Large intestine (tissue), 3 donors: ENCODE results near the gene FGF11. TPM values are rescaled to one million over a fixed set of nuclear protein-coding genes. Genes with fewer than 3 reads are reported as not detected.

Source experiments
- DNase-seq, 2 donors: peaks; one replicate each; pipeline versions ENCODE4 v3.0.0 to v3.0.0-alpha.2; 2013
- H3K27ac ChIP-seq: one replicate; pipeline ENCODE4 v1.5.1; 2013; ENCODE audit warnings: low read length
- H3K27me3 ChIP-seq: 2 replicates; pipeline ENCODE4 v1.6.1; 2013; ENCODE audit warnings: low read length; ENCODE audit not compliant: control insufficient read depth, insufficient read depth
- H3K36me3 ChIP-seq: 2 replicates; pipeline ENCODE4 v1.6.1; 2013; ENCODE audit warnings: low read length; ENCODE audit not compliant: control insufficient read depth, insufficient read depth
- H3K4me1 ChIP-seq: one replicate; pipeline ENCODE4 v1.6.1; 2013; ENCODE audit warnings: low read length; ENCODE audit not compliant: control insufficient read depth, insufficient read depth
- H3K4me3 ChIP-seq: one replicate; pipeline ENCODE4 v1.5.1; 2013; ENCODE audit warnings: low read length
- H3K9me3 ChIP-seq: one replicate; pipeline ENCODE4 v1.6.1; 2013; ENCODE audit warnings: mild to moderate bottlenecking, low read depth, low read length, moderate library complexity; ENCODE audit not compliant: control insufficient read depth
- WGBS: methylation state at CpG from one replicate; pipeline ENCODE4 v1.1.5; 2013; ENCODE audit warnings: low lambda C conversion rate; ENCODE audit not compliant: insufficient coverage; 5-methylcytosine and 5-hydroxymethylcytosine counted together
- polyA plus RNA-seq: library from polyadenylated mRNA; unstranded; fragments of 120-200 nt; gene quantifications from one replicate; pipeline ENCODE4 v1.2.1, GENCODE V29; 2013

Gene FGF11
- polyA plus RNA-seq, 1 donor: 1.3 TPM

DNA sequence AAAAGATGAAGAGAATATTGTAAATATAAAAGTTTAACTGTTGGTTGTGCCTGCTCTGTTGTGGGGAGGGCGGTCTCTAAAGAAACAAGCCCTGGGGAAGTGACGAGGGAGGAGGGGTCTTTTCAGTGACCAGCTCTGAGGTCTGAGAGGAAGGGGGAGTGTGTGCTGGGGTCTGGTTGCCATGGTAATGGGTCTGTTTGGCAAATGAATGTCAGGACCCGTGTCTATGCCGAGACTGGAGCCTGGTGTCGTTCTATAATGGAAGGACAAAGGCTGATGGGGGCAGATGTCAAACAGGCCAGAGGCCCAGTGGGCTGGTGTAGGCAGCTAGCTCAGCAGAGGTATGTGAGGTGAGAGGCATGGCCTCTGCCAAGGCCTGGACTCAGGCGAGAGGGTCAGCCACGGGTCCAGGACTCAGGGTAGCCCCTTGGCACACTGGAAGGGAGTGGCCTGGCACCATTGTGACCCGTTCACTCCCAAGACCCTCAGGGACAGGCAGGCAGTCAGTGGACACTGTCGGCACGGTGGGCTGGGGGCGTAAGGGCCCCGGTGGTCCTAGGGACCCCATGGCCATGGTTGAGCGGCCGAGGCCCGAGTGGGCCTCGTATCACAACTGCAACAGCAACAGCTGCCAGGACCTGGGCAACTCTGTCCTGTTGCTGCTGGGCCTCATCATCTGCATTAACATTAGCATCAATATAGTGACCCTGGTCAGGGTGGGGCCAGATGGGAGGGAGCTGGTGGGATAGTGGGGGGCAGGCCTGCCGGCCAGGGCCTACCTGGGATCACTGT, 19.3 kb upstream of the FGF11 start, which contains the start of gene SPEM1:
SPEM1 (plus strand) TSS at position 506 of the 792 bp plus-strand sequence; CDS start at position 567, 61 bp downstream.
- H3K27me3 ChIP-seq: no peaks in the 10 kb centered on the region
- DNase-seq: no peak
- no CpG with 5 or more reads among the region's 17 CpGs for WGBS

DNA sequence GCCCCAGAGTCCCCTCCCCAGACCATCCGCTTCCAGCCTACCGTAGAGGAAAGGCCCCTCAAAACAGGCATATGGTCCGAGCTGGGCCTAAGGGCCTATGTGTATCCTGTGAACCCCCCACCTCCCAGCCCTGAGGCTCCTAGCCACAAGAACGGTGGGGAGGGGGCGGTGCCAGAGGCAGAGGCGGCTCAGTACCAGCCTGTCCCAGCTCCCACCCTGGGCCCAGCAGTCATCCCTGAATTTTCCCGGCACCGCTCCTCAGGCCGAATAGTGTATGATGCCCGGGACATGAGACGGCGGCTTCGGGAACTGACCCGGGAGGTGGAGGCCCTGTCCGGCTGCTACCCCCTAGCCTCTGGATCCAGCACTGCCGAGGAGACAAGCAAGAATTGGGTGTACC, 18.1 kb upstream of the FGF11 start:
- H3K27ac ChIP-seq: no peak overlapping the region
- no peaks in the 10 kb centered on the region for H3K27me3 ChIP-seq
- H3K4me1 ChIP-seq: no peaks in the 10 kb centered on the region
- H3K36me3 ChIP-seq: no peaks in the 10 kb centered on the region
- H3K9me3 ChIP-seq: peaks cover 2% of the 10 kb centered on the region
- no peak overlapping the region for H3K4me3 ChIP-seq
- DNase-seq: no peak
- WGBS: no CpG with 5 or more reads among the region's 16 CpGs

More for the DNA sequence above, 19.3 kb upstream of the FGF11 start, which contains the start of gene SPEM1:
- no peak within 1 kb of the TSS for H3K27ac ChIP-seq
- no peaks in the 10 kb centered on the region for H3K4me1 ChIP-seq
- H3K36me3 ChIP-seq: no peaks in the 10 kb centered on the region
- peaks cover 2% of the 10 kb centered on the region for H3K9me3 ChIP-seq
- no peak within 1 kb of the TSS for H3K4me3 ChIP-seq

DNA sequence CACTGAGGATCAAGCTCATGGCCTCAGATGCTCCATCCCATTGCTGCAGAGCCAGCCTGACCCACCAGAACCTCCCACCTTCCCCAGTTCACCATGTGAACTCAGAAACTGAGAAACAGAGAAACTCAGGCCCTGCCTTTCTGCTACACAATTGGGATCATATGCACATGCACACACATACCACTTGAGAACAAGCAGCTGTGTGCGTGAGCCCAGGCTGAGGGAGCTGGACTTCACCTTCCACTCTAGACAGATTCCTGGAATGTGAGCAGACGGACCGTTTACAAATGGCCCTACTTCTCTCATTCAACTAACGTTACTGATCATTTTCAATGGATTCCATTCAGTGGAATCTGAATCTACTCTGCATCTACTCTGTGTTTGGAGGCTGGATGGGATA, 15.6 kb upstream of the FGF11 start:
- H3K27ac ChIP-seq: no peak overlapping the region
- H3K27me3 ChIP-seq: no peaks in the 10 kb centered on the region
- H3K36me3 ChIP-seq: no peaks in the 10 kb centered on the region
- DNase-seq: no peak
- no CpG with 5 or more reads among the region's 4 CpGs for WGBS
- H3K4me3 ChIP-seq: no peak overlapping the region
- H3K4me1 ChIP-seq: no peaks in the 10 kb centered on the region
- peaks cover 2% of the 10 kb centered on the region for H3K9me3 ChIP-seq

DNA sequence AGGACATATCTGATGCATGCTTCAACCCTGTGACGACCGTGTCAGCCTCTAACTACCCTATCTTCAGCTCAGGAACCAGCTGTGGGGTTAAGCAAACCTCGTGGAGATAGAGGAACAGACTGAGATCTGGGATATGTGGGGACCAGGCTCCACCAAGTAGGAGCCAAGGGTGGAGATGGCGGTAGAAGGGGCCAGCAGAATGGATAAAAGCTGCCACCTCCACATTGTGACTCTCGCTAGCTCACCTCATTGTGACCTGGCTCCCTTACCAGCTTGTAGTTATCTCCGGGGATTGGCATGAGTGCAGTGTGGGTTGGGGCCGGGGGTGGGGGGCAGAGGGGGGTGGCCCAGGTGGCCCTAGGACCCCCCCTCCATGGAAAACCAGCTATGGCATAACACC, 14.0 kb upstream of the FGF11 start, which contains the start of gene SPEM2:
SPEM2 (plus strand) TSS at position 301 of the 400 bp plus-strand sequence; CDS start at position 374, 73 bp downstream.
- Histone ChIP-seq H3K4me3 (no peak within 1 kb of the TSS), H3K4me1 (no peaks in the 10 kb centered on the region), H3K9me3 (peaks cover 2% of the 10 kb centered on the region), H3K36me3 (no peaks in the 10 kb centered on the region), H3K27me3 (no peaks in the 10 kb centered on the region), H3K27ac (no peak within 1 kb of the TSS)
- WGBS: no CpG with 5 or more reads among the region's 7 CpGs
- no peak for DNase-seq

DNA sequence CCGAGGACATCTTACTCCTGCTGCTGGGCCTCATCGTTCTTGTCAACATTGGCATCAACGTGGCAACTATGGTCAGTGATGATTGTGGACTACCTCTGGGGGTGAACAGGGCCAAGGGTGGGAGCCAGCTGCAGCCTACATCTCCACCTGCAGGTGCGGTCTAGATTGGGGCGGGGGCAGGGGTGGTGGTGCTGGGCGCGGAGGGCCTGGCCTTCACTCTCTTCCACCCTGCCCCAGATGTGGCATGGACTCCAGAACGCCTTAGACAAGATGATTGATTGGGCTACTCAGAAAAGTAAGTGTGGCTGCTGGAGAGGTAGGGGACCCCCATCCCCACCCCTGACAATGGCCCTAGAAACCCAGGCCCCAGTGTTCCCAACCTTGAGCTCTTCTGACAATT, 13.6 kb upstream of the FGF11 start:
- WGBS: no CpG with 5 or more reads among the region's 8 CpGs

DNA sequence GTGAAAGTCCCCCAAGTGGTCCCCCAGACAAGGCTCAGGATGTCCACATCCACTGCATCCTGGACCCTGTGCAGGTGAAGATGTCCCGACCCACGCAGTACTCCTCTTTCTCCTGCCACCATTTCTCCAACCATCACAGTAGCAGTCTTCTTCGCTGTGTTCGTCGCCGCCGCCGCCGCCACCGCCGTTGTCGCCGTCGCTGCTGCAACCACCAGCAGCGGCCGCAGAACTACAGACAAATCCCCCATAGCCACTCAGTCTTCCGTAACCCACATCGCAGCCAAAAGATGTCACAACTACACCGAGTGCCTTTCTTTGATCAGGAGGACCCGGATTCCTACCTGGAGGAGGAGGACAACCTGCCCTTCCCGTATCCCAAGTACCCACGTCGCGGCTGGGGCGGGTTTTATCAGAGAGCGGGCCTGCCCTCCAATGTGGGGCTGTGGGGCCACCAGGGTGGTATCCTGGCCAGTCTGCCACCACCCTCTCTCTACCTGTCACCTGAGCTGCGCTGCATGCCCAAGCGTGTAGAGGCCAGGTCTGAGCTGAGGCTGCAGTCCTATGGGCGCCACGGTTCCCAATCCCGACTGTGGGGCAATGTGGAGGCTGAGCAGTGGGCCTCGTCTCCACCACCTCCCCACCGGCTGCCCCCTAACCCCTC, 13.0 kb upstream of the FGF11 start:
- no peaks in the 10 kb centered on the region for H3K9me3 ChIP-seq
- no peaks in the 10 kb centered on the region for H3K4me1 ChIP-seq
- WGBS: 96% methylated on average over 10 of the region's 33 CpGs
- no peaks in the 10 kb centered on the region for H3K36me3 ChIP-seq
- H3K27me3 ChIP-seq: no peaks in the 10 kb centered on the region
- DNase-seq: no peak
- H3K4me3 ChIP-seq: no peak overlapping the region
- H3K27ac ChIP-seq: no peak overlapping the region

More for the DNA sequence above, 13.6 kb upstream of the FGF11 start:
- Histone ChIP-seq H3K9me3 (peaks cover 2% of the 10 kb centered on the region), H3K36me3 (no peaks in the 10 kb centered on the region), H3K4me1 (no peaks in the 10 kb centered on the region), H3K27ac (no peak overlapping the region), H3K27me3 (no peaks in the 10 kb centered on the region), H3K4me3 (no peak overlapping the region)
- no peak for DNase-seq

DNA sequence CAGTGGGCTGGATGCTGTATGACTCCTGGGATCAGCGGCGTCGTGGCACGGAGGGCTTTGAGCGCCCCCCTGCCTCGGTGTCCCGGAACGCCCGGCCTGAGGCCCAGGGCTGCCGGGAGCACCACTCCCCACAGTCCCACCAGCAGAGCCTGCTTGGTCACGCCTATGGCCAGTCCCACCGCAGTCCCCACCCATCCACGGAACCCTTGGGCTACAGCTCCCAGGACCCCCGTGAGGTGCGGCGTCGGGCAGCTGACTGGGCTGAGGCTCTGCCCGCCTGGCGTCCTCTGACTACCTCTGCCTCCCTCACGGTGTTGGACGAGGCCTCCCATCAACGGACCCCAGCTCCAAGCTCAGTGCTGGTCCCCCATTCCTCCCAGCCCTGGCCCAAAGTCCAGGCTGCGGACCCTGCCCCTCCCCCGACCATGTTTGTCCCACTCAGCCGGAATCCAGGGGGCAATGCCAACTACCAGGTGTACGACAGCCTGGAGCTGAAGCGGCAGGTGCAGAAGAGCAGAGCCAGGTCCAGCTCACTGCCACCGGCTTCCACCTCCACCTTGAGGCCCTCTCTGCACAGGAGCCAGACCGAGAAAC, 12.3 kb upstream of the FGF11 start:
- no peak for DNase-seq
- Histone ChIP-seq H3K4me3 (no peak overlapping the region), H3K27ac (no peak overlapping the region), H3K9me3 (no peaks in the 10 kb centered on the region), H3K36me3 (no peaks in the 10 kb centered on the region), H3K27me3 (no peaks in the 10 kb centered on the region), H3K4me1 (no peaks in the 10 kb centered on the region)
- no CpG with 5 or more reads among the region's 29 CpGs for WGBS

DNA sequence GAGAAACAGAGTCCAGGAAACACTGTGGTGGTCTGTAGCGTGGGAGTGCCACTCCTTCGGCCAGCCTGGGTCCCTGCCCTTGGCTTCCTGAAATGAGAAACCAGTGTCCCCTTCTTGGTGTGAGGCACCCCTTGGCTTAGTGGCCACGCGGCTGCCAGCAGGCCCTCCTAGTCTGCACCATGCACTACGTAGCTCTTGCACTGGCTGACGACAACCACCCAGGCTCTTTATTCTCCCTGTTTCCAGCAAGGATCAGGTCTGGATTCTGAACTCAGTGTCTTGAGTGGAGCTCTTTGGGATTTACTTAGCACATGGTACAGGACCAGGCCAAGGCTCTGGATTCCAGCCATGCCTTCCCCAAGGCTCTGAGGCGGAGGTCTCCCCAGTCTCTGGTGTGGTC, 11.8 kb upstream of the FGF11 start:
- WGBS: no CpG with 5 or more reads among the region's 7 CpGs
- Histone ChIP-seq H3K9me3 (no peaks in the 10 kb centered on the region), H3K4me1 (no peaks in the 10 kb centered on the region)

DNA sequence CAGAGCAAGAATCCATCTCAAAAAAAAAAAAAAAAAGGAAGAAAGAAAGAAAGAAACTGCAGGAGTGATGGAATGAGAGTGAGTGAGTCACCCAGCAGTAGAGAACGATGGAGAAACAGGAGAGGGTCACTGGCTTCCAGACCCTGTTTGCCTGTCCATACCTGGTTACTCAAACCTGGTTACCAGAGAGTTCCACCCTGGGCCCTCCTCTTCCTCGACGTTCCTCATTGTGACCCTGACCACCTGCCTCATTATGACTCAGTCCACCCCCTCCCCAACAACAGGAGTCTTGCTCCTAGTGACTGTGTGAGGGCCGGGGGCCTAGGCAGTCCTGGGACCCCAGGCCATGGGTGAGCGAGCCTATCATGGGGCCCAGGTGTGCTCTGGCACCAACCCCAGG, 10.8 kb upstream of the FGF11 start, which contains the start of gene SPEM3:
SPEM3 (plus strand) TSS at position 301 of the 400 bp plus-strand sequence; CDS start at position 347, 46 bp downstream.
- WGBS: no CpG with 5 or more reads among the region's 5 CpGs
- H3K4me1 ChIP-seq: no peaks in the 10 kb centered on the region
- H3K27ac ChIP-seq: no peak within 1 kb of the TSS

More for the DNA sequence above, 11.8 kb upstream of the FGF11 start:
- Histone ChIP-seq H3K36me3 (no peaks in the 10 kb centered on the region), H3K27ac (no peak overlapping the region), H3K27me3 (no peaks in the 10 kb centered on the region), H3K4me3 (no peak overlapping the region)
- DNase-seq: no peak

DNA sequence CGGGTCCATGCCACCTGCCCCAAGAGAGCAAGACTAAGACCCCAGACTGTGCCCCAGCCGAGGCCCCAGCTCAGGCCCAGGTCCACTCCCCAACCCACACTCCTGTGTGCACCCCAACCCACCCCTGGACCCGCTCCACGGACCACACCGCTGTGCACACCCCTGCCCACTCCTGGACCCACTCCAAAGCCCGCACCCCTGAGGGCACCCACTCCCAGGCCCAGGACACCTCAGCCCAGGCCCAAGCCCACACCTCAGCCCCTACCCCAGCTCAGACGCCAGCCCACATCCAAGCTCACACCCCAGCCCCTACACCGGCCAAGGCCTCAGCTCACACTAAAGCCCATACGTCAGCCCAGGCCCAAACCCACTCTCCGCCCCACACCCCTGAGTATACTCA, 9.6 kb upstream of the FGF11 start:
- Histone ChIP-seq H3K4me1 (no peaks in the 10 kb centered on the region), H3K27me3 (no peaks in the 10 kb centered on the region), H3K27ac (no peak overlapping the region), H3K9me3 (no peaks in the 10 kb centered on the region), H3K36me3 (no peaks in the 10 kb centered on the region), H3K4me3 (no peak overlapping the region)
- no peak for DNase-seq
- no CpG with 5 or more reads among the region's 10 CpGs for WGBS

More for the DNA sequence above, 10.8 kb upstream of the FGF11 start, which contains the start of gene SPEM3:
- no peaks in the 10 kb centered on the region for H3K27me3 ChIP-seq
- DNase-seq: no peak
- no peaks in the 10 kb centered on the region for H3K9me3 ChIP-seq
- no peaks in the 10 kb centered on the region for H3K36me3 ChIP-seq
- H3K4me3 ChIP-seq: no peak within 1 kb of the TSS
